CD4-positive, alpha-beta memory T cell (primary cell): ENCODE data around the gene PIP4K2B. TPM values are rescaled to one million over a fixed set of nuclear protein-coding genes. Genes with fewer than 3 reads are reported as not detected.

Source experiments
- CTCF ChIA-PET: fragments of 350-600 bp; sonication (Branson Sonifier 250); formaldehyde crosslinking; loops from one replicate; lab custom pipeline; 2021; ENCODE audit warnings: inconsistent platforms; ENCODE audit not compliant: partially characterized antibody; lab: Charles Lee
- POLR2A ChIA-PET: fragments of 350-600 bp; sonication (Branson Sonifier 250); formaldehyde crosslinking; loops from one replicate; lab custom pipeline; 2021; ENCODE audit not compliant: partially characterized antibody; lab: Charles Lee
- DNase-seq, 5 donors: peaks; one replicate each; pipeline versions ENCODE4 v3.0.0 to v3.0.0-alpha.2; 2020 to 2022; ENCODE audit warnings: mixed read lengths in 1 of 5
- H3K27ac ChIP-seq: one replicate; pipeline ENCODE4 v1.7.0; 2013; ENCODE audit warnings: low read depth, low read length
- H3K27me3 ChIP-seq: 2 replicates; pipeline ENCODE4 v1.7.0; 2013; ENCODE audit warnings: mild to moderate bottlenecking, low read length, moderate library complexity; ENCODE audit not compliant: insufficient read depth
- H3K36me3 ChIP-seq: 2 replicates; pipeline ENCODE4 v1.7.0; 2013; ENCODE audit warnings: mild to moderate bottlenecking, low read length, moderate library complexity; ENCODE audit not compliant: insufficient read depth
- H3K4me1 ChIP-seq: 2 replicates; pipeline ENCODE4 v1.7.0; 2013; ENCODE audit warnings: mild to moderate bottlenecking, low read length, moderate library complexity; ENCODE audit not compliant: insufficient read depth
- H3K4me3 ChIP-seq, 2 donors: one replicate each; pipeline ENCODE4 v1.7.0; 2013; ENCODE audit warnings: low read length in 2 of 2, mild to moderate bottlenecking in 1 of 2
- H3K9me3 ChIP-seq, 2 donors: one replicate each; pipeline ENCODE4 v1.7.0; 2013; ENCODE audit warnings: low read length in 2 of 2, control low read depth in 1 of 2; ENCODE audit not compliant: control insufficient read depth in 1 of 2
- H3K27ac Mint-ChIP-seq, 7 donors: one replicate each; pipeline ENCODE4 v1.8.0; 2020 to 2021; ENCODE audit warnings: mixed read lengths in 7 of 7, mild to moderate bottlenecking in 6 of 7, inconsistent platforms in 3 of 7, moderate library complexity in 3 of 7
- H3K27me3 Mint-ChIP-seq, 2 donors: one replicate each; pipeline ENCODE4 v1.8.0; 2020 to 2021; ENCODE audit warnings: mixed read lengths in 2 of 2
- H3K36me3 Mint-ChIP-seq, 2 donors: one replicate each; pipeline ENCODE4 v1.8.0; 2020 to 2021; ENCODE audit warnings: mixed read lengths in 2 of 2, inconsistent platforms in 1 of 2, mild to moderate bottlenecking in 1 of 2
- H3K4me1 Mint-ChIP-seq, 4 donors: one replicate each; pipeline ENCODE4 v1.8.0; 2020 to 2021; ENCODE audit warnings: mixed read lengths in 4 of 4, mild to moderate bottlenecking in 1 of 4
- H3K4me3 Mint-ChIP-seq, 8 donors: one replicate each; pipeline ENCODE4 v1.8.0; 2020 to 2021; ENCODE audit warnings: mixed read lengths in 8 of 8, mild to moderate bottlenecking in 7 of 8, moderate library complexity in 6 of 8, inconsistent platforms in 3 of 8
- H3K9me3 Mint-ChIP-seq, 8 donors: one replicate each; pipeline ENCODE4 v1.8.0; 2020 to 2021; ENCODE audit warnings: mixed read lengths in 8 of 8, mild to moderate bottlenecking in 5 of 8, inconsistent platforms in 3 of 8, moderate library complexity in 1 of 8
- intact Hi-C: fragments of 100-400 bp; cut with micrococcal nuclease; formaldehyde crosslinking; loops from one replicate; pipeline ENCODE4 v1.15.1; 2023
- polyA plus RNA-seq, 2 donors: library from polyadenylated mRNA; unstranded; fragments of 300-500 nt; fragmentation: Illumina TruSeq; gene quantifications; one replicate each; pipeline ENCODE4 v1.2.3, GENCODE V29; 2021
- total RNA-seq, 2 experiments: library from RNA; stranded (reverse); gene quantifications; one replicate each; pipeline ENCODE4 v1.2.3, GENCODE V29; 2021

PIP4K2B gene
- total and polyA plus RNA-seq, 4 experiments from 2014 or later, result 10.2 to 66.3 (median 36.2) TPM

DNA sequence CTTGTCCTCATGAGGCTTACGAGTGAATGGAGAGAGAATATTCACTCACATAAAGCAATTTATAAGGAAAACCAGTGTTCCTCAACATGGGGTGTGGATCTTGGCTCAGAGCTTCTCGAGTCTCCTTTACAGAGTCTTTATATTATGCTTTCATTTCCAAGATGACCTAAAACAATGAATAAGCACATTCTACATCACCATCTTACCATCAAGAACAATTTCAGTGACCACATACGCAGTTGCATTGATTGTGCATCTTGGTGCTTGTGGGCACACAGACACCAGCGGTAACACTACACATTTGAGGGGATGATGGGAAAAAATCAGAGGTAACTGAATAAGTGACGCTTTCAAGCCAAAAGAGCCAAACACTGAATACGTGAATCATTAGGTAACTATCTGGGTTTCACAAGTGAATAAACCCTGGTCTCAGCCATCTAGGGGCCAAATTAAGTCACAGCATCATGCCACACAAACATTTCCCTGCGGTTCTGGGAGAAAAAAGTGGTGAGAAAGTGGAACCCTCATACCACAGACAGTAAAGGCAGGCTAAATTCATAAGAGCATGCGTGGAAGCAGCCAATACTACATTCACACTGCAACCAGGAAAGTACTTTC, 16.3 kb upstream of the PIP4K2B start:
- CTCF ChIA-PET, result no interaction called here
- peak overlapping the region in 4 of 7 donors; percentile 15 to 75 (median 47) for H3K27ac Mint-ChIP-seq

DNA sequence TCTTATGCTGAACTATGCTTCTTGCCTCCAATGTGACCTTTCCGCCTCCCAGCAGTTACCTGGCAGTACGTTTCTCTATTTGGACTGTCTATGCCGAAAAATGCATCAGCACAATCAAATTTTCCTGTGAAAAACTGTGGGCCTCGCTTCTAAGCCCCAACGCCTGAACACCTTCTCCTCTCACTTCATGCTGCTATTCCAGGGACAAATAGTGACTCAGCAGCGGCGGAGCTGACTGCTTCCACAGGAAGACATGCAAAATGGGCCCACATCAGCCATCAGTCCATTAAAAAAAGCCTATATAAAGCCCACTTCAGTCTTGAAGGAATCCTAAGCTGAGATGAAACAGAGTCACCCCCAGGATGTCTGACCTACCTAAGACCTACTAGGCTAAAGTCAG, 10.5 kb upstream of the PIP4K2B start:
- Histone ChIP-seq H3K4me3 (no peak overlapping the region), H3K4me1 (no peaks in the 10 kb centered on the region), H3K9me3 (no peaks in the 10 kb centered on the region), H3K27ac (no peak overlapping the region), H3K36me3 (peaks cover 57% of the 10 kb centered on the region), H3K27me3 (no peaks in the 10 kb centered on the region)
- peaks cover 41 to 56% of the 10 kb centered on the region in 2 donors for H3K36me3 Mint-ChIP-seq
- no peaks in the 10 kb centered on the region for H3K9me3 Mint-ChIP-seq
- no peak overlapping the region for H3K27ac Mint-ChIP-seq
- H3K4me3 Mint-ChIP-seq, result no peak overlapping the region
- no peaks in the 10 kb centered on the region for H3K27me3 Mint-ChIP-seq
- CTCF ChIA-PET, result interaction anchor here (1.2 kb wide), 1 partner anchor 13 kb away, joined by 3 read pairs; no protein-coding TSS in a partner anchor
- POLR2A ChIA-PET, result interaction anchor here (0.7 kb wide), 1 partner anchor 33 kb away, joined by 3 read pairs; no protein-coding TSS in a partner anchor
- DNase-seq, result no peak
- H3K4me1 Mint-ChIP-seq, result peaks cover 0 to 2% (median under 1%) of the 10 kb centered on the region in 4 donors
- intact Hi-C loops, result no loop called here

More for the DNA sequence above, 16.3 kb upstream of the PIP4K2B start:
- POLR2A ChIA-PET, result no interaction called here
- peaks cover 6 to 10% (median 9%) of the 10 kb centered on the region in 4 donors for H3K4me1 Mint-ChIP-seq
- no peak overlapping the region for H3K4me3 Mint-ChIP-seq
- H3K4me3 ChIP-seq, result no peak overlapping the region
- peaks cover 24 to 44% of the 10 kb centered on the region in 2 donors for H3K36me3 Mint-ChIP-seq
- no peaks in the 10 kb centered on the region for H3K4me1 ChIP-seq
- no peaks in the 10 kb centered on the region for H3K9me3 ChIP-seq
- intact Hi-C loops, result no loop called here
- peaks cover 34% of the 10 kb centered on the region for H3K36me3 ChIP-seq
- no peak overlapping the region for H3K27ac ChIP-seq
- no peaks in the 10 kb centered on the region for H3K27me3 Mint-ChIP-seq
- no peaks in the 10 kb centered on the region for H3K9me3 Mint-ChIP-seq
- peak in 3 of 5 donors; percentile 8 to 45 (median 8) for DNase-seq
- no peaks in the 10 kb centered on the region for H3K27me3 ChIP-seq

DNA sequence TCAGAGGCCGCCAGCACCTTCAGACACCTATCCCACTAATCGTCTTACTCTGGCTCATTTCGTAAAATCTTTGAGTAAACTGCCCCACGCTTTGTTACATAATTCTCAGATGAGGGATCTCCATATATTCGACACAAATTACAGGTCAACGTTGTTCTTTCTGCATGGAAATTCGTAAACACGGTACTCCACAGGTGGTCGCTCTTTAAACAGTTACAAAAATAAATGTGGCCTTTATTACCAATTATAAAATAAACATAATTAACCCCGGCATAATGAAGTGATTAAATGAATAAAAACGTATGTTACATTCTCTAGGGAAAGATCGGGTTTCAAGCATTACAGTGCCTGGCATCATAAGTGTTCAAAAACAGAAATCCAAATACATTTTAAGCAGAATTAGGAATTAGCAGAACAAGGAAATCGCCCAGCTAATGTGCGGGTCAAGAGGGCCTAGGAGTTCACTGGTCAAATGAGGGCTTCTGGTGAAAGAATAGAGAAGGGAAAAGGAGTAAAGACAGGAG, 943 bp upstream of the PIP4K2B start:
- CTCF ChIA-PET, result no interaction called here
- Mint-ChIP-seq H3K4me3 (peak overlapping the region; percentile 83 to 90 (median 87)), H3K9me3 (peaks cover 0 to 2% (median 0%) of the 10 kb centered on the region in 8 donors), H3K4me1 (peaks cover 30 to 42% (median 35%) of the 10 kb centered on the region in 4 donors), H3K27me3 (no peaks in the 10 kb centered on the region), H3K27ac (peak overlapping the region; percentile 84 to 96 (median 93)), H3K36me3 (peaks cover 28 to 48% of the 10 kb centered on the region in 2 donors)
- Histone ChIP-seq H3K27ac (peak overlapping the region; percentile 76), H3K27me3 (no peaks in the 10 kb centered on the region), H3K4me3 (peak overlapping the region; percentile 48 to 84), H3K9me3 (no peaks in the 10 kb centered on the region), H3K4me1 (peaks cover 27% of the 10 kb centered on the region), H3K36me3 (peaks cover 15% of the 10 kb centered on the region)
- intact Hi-C loops, result loop anchor here (1.0 kb wide), 1 partner anchor 69 kb away; no protein-coding TSS in a partner anchor
- POLR2A ChIA-PET, result interaction anchor here (0.6 to 5.1 kb wide), 6 partner anchors 20 to 400 kb away, joined by 3 to 27 read pairs (median 3); partner anchors contain the start of genes LASP1 and RPL19
- no peak for DNase-seq

DNA sequence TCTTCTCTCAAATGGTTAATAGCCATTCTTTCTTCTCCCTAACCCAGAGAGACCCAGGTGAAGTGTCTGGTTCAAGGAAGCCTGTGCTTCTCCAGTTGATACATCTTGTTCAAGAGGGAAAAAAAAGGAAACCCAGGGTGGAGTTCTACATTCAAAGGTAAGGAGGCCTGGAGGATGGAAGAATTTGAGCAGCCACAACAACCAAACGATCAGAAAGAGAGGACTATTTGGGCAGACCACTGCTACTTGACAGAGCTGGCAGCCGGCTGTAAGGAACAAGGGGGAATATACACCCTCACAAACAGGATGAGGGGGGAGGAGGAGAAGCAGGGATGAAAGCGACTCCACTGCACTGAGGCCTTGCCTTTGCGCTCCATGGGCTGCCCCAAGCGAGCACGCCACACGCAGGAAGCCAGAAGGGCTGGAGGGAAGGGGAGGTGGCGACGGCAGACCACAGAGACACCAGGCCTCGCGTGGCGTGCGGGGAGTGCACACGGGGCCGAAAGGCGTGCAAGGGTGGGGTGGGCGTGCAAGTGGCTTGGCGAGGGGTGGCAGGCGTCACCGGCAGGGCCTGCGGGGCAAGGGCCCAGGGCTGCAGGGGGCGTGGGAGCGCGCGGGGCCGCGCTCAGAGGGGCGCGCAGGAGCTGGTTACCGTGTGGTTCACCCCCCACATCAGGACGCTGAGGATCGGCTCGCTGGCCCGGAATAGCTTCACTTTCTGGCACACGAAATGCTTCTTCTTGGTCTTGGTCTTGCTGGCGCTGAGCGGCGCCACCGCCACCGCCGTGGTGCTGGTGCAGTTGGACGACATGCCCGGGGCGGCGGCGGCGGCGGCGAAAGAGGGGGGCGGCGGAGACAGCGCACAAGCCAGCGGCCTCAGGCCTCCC, 499 bp downstream of the PIP4K2B start:
- Mint-ChIP-seq H3K36me3 (peaks cover 25 to 48% of the 10 kb centered on the region in 2 donors), H3K27ac (peak overlapping the region; percentile 86 to 96 (median 92)), H3K9me3 (peaks cover 0 to 2% (median 0%) of the 10 kb centered on the region in 8 donors), H3K27me3 (no peaks in the 10 kb centered on the region), H3K4me3 (peak overlapping the region; percentile 91 to 98 (median 94)), H3K4me1 (peaks cover 30 to 53% (median 41%) of the 10 kb centered on the region in 4 donors)
- peak in 3 of 5 donors; percentile 53 to 76 (median 59) for DNase-seq
- H3K27ac ChIP-seq, result peak overlapping the region; percentile 76
- H3K36me3 ChIP-seq, result peaks cover 15% of the 10 kb centered on the region
- intact Hi-C loops, result loop anchor here (1.0 to 2.0 kb wide), 5 partner anchors 26 to 354 kb away; partner anchors contain the start of genes CWC25, PSMB3 and RPL23
- peaks cover 27% of the 10 kb centered on the region for H3K4me1 ChIP-seq
- ChIA-PET POLR2A (interaction anchor here (0.8 to 5.1 kb wide), 16 partner anchors 13 to 404 kb away, joined by 3 to 27 read pairs (median 4); partner anchors contain the start of genes CWC25, LASP1, MLLT6 and PSMB3), CTCF (interaction anchor here (0.6 kb wide), 1 partner anchor 25 kb away, joined by 3 read pairs; no protein-coding TSS in a partner anchor)
- H3K27me3 ChIP-seq, result no peaks in the 10 kb centered on the region
- no peaks in the 10 kb centered on the region for H3K9me3 ChIP-seq
- H3K4me3 ChIP-seq, result peak overlapping the region; percentile 53 to 76

DNA sequence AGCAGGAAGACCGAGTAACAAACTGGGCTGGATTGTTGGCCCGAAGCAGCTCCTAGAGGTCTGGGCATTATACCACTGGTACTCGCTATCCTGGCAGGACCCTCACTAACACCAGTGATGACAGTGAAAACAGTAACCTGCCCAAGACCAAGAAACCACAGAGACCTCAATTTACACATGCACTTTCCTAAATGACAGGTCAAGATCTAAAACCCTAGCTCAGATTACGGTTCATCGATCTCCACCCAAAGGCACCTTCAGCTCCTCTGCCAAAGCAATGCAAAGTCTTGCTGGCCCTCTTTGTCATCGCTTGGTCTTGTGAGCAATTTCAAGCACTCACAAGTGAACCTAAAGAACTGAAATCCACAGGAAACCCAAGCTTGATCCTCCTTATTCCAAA, 1.5 kb downstream of the PIP4K2B start:
- H3K4me1 ChIP-seq, result peaks cover 27% of the 10 kb centered on the region
- H3K27ac ChIP-seq, result peak overlapping the region; percentile 76
- intact Hi-C loops, result loop anchor here (1.0 to 2.0 kb wide), 2 partner anchors 55 to 355 kb away; partner anchors contain the start of gene RPL23
- DNase-seq, result no peak
- H3K9me3 Mint-ChIP-seq, result peaks cover 0 to 2% (median 0%) of the 10 kb centered on the region in 8 donors
- peak overlapping the region; percentile 53 to 76 for H3K4me3 ChIP-seq
- no peaks in the 10 kb centered on the region for H3K27me3 ChIP-seq
- peaks cover 30 to 56% (median 42%) of the 10 kb centered on the region in 4 donors for H3K4me1 Mint-ChIP-seq
- peaks cover 22 to 45% of the 10 kb centered on the region in 2 donors for H3K36me3 Mint-ChIP-seq
- ChIA-PET POLR2A (interaction anchor here (0.8 to 5.1 kb wide), 7 partner anchors 12 to 406 kb away, joined by 3 to 27 read pairs (median 5); partner anchors contain the start of genes CWC25, LASP1, MLLT6 and PSMB3), CTCF (interaction anchor here (0.7 kb wide), 1 partner anchor 63 kb away, joined by 3 read pairs; no protein-coding TSS in a partner anchor)
- peaks cover 15% of the 10 kb centered on the region for H3K36me3 ChIP-seq
- H3K27me3 Mint-ChIP-seq, result no peaks in the 10 kb centered on the region
- H3K4me3 Mint-ChIP-seq, result peak overlapping the region; percentile 91 to 98 (median 94)
- H3K27ac Mint-ChIP-seq, result peak overlapping the region; percentile 86 to 96 (median 92)
- no peaks in the 10 kb centered on the region for H3K9me3 ChIP-seq

DNA sequence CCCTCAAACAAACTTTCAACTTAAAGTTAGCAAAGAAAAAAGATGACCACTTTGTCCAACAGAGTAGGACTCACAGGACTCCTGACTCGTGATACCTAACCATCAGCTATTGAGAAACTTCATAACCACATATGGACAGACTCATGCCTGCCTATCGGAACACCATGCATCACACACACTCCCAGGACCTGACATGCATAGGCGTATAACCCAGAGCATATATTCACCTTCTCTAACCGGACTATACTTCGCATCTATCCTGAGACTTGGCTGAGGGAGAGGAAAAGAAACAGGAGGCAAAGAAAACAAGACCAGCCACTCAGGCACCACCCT, 2.2 kb downstream of the PIP4K2B start:
- Histone ChIP-seq H3K27ac (no peak overlapping the region), H3K27me3 (no peaks in the 10 kb centered on the region), H3K4me1 (peaks cover 27% of the 10 kb centered on the region), H3K9me3 (no peaks in the 10 kb centered on the region), H3K36me3 (peaks cover 8% of the 10 kb centered on the region), H3K4me3 (no peak overlapping the region)
- Mint-ChIP-seq H3K4me3 (peak overlapping the region in 7 of 8 donors; percentile 32 to 97 (median 48)), H3K9me3 (peaks cover 0 to 2% (median 0%) of the 10 kb centered on the region in 8 donors), H3K27ac (peak overlapping the region in 6 of 7 donors; percentile 15 to 89 (median 58)), H3K4me1 (peaks cover 30 to 62% (median 45%) of the 10 kb centered on the region in 4 donors), H3K27me3 (no peaks in the 10 kb centered on the region), H3K36me3 (peaks cover 16 to 42% of the 10 kb centered on the region in 2 donors)
- DNase-seq, result no peak
- intact Hi-C loops, result no loop called here
- ChIA-PET CTCF (no interaction called here), POLR2A (interaction anchor here (3.0 to 5.1 kb wide), 2 partner anchors 45 to 72 kb away, joined by 15 to 27 read pairs; partner anchors contain the start of genes LASP1 and PSMB3)
